Measurements from ENCODE around the gene ERCC4.

Gene ERCC4

DNA sequence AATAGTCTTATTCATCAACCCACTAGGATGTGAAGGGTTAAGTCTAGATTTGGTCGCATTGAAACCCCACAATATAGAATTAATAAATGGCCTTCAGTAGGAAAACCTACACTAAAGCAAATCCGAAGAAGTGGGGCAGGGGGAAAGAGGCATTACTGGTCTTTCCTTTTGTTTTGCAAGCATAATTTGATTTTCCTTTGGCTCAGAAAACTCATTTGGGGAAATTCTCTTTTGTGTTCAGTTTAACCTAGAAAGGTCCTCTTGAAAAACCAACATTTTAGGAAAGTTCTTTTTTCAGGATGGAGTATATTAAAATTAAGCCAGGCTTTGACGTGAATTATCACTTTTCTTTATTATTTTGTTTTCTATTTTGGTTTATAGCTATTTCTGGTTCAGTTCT is 31.7 kb downstream of the ERCC4 start:
- no peak for DNase-seq

DNA sequence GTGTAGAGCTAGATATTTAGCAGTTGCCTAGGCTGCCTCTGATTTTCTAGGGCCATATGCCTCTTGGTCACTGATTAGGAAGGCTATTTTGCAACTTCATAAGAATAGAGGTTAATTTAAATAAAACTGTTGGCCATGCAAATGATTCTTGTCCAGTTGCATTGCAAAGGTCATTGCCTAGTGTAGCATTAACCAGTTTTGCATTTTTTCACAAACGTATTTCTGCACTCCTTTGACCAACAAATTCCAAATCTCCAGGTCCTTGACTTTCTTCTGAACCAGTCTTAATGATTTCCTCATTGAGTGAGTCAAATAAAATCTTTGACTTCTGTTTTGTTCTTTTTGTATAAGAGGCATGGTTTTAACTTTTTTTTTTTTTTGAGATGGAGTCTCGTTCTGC is 33.5 kb downstream of the ERCC4 start:
- DNase-seq: no peak

DNA sequence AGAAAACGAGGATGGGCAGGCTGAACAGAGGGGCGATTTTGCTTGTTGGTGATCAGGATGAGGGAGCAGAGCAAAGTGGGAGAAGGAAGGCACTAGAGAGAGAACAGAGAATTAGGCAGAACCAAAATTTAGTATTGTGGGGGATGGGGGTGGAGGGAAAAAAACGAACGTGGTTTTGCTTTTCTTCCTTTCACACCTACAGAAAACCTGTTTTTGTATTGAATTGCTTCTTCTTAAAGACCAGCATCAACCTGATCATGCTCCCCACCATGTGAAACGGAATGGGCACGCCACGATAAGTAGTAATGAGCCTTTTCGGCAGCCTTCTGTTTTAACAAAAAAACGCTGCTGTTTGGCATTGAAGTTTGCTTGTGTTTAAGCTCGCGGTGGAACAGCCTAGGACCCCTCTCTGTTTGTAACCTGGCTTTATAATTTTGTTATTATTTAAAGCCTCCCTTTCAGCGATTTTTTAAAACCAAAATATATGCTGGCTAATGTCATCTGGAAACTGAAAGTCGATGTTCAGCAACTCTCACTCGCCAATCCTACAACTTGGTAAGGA is 36.8 kb downstream of the ERCC4 start:
- DNase-seq: no peak

DNA sequence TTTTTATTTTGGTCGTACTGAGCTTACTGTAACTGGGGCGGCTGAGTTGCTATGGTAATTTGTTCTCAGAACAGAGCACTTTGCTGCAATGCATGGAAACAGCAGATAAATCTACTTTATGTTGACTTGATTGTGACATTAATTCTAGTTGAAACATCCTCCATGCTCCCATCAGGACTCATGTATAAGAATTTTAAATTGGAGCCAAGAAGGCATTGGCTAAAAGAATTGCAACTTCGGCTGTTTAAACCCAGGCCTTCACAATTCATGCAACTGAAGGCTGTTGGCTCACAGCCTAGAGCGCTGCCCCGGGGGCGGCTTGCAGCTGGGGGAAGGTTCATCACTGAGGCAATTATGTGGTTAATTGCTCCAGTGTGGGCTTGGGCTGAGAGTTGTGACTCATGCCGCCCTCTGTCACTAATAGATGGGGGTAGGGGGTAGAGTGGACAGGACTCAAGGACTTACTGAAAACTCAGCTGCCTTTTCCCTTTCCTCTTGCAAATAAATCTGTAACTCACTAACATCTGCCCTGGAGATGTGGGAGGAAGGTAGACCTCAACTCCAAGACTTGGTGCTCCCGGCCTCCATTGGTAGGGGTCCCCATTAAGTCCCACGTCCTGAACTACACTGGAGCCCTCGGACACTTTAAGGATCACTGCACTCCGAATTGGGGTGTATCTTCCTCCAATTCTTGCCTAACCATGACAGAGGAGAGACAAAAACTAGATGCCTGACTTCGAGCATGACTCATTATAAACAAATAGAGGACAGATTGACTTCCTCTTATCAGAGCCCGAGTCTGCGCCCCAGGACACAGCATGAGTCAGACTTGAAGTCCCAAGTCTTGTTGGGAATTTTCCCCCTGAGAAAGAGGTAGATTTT is 37.5 kb downstream of the ERCC4 start:
- DNase-seq: peak; percentile 13

DNA sequence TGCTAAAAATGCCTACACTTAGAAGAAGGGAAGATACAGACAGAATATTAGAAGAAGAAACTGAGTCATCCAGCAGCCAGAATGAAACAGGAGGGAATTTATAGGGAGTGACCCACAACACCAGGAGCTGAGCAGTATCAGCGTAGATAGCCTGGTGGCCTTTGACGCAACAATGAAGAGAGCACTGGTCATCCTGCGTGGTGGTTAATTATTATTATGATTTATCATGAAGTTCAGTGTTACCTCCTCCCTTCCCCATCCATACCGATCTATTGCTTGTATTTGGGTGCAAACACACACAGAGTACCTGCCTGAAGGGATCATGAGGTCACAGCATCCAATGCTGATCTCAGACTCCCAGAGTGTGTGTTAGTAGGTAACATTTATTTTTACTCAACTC is 38.5 kb downstream of the ERCC4 start:
- DNase-seq: no peak

DNA sequence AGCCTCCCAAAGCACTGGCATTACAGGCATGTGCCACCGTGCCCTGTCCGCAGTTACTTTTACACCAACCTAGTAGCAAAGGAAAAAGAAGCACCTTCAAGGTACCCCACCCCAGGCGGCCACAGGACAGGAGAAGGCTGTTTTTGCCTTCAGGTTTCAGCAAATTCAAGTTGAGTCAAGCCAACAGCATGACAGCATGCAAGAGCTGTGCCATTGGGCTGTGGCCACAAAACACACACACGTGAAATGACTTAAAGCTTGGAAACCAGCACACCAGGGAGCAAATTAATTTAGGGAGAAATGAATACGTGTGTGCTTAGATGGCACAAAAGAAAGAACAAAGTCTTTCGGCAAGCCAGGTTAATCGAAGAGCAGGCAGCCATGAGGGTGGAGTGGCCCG is 39.7 kb downstream of the ERCC4 start:
- DNase-seq: no peak

DNA sequence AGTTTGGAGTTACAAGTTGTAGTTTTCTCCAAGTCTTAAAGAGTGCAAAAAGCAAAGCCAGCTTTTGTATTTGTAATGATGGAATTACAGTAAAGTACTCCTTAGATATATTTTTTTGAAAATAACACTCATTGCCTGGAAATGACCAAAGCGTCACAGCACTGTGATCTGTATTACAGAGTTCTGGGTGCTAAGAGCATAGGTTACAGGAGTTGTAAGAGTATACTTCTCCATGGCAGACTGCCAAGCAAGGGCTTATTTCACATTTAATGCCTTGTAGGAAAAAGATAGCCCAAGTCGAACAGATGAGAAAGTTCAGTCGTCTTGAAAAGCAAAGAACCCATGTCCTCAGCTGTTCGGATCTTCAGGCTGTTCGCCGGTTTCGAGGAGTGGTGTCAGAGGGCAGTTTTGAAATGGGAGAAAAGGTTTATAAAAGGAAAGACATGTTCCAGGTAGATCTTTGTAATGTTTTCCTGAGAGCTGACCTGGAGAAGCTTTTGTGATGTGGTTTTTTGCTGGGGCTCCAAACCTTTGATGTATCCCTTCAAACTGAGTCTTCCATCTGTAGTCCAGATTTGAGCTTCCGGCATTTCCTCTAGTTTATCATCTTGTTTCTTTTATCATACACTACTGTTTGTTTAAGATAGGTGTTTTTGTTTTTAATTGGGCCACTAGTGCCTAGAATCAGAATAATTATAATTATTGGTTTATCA is 41.3 kb downstream of the ERCC4 start:
- DNase-seq: no peak

DNA sequence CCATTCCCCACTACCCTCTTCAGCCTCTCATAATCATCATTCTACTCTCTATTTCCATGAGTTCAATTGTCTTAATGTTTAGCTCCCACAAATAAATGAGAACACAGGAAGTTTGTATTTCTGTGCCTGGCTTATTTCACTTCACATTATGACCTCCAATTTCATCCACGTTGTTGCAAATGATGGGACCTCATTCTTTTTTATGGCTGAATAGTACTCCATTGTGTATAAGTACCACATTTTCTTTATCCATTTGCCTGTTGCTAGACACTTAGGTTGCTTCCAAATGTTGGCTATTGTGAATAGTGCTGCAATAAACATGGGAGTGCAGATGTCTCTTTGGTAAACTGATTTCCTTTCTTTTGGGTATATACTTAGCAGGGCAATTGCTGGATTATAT is 42.3 kb downstream of the ERCC4 start:
- DNase-seq: no peak

DNA sequence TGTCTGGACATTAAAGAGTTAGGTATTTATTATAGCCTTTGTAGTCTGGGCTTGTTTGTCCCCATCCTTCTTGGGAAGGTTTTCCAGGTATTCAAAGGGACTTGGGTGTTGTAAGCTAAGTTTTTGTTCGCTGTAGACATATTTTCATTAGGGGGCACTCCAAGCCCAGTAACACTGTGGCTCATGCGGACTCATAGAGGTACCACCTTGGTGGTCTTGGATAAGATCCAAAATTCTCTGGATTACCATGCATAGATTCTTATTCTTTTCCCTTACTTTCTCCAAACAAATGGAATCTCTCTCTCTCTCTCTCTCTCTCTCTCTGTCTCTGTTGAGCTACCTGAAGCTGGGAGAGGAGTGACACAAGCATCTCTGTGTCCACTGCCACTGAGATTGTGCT is 48.9 kb downstream of the ERCC4 start:
- no peak for DNase-seq

DNA sequence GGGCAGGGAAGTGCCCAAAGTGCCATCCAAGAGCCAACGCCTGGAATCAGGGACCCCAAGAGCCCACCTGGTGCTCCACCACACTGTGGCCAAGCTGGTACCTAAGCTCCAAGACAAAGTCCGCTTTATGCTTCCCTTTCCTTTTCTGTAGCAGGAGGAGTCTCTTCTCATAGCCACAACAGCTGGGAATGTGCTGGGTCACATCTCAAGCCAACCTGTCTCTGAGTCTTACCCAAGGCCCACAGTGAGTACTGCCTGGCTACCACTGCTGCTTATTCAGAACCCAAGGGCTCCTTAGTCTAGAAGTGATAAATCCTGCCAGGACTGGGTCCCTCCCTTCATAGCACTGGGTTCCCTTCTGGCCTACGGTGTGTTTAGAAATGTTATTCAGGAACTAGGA is 49.8 kb downstream of the ERCC4 start:
- DNase-seq: no peak

DNA sequence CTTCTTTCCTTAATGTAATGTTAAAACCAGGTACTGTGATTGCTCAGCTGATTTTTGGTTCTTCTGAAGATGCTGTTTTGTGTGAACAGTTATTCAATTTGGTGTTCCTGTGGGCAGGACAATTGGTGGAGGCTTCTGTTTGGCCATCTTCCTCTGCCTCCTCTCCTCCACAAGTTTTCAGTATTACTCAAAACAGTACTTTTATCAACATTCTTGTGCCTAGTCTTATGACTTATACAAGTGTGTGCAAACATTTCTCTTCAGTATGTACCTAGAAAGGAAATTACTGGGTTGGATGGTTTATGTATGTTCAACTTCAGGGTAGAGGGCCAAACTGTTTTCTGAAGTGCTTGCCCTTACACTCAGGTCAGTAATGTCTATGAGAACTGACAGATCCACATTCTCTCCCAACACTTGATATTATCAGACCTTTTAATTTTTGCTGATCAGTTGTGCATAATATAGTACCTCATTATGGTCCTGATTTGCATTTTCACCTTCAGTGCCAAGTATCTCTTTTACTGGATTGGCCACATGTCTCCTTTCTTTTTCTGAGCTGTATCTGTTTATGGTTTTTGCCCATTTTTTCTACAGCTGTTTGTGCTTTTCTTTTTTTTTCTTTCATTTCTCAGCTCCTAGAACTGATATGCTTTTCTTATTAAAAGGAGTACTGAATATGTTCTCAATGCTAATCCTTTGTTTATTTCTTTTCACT is 50.9 kb downstream of the ERCC4 start:
- DNase-seq: no peak

DNA sequence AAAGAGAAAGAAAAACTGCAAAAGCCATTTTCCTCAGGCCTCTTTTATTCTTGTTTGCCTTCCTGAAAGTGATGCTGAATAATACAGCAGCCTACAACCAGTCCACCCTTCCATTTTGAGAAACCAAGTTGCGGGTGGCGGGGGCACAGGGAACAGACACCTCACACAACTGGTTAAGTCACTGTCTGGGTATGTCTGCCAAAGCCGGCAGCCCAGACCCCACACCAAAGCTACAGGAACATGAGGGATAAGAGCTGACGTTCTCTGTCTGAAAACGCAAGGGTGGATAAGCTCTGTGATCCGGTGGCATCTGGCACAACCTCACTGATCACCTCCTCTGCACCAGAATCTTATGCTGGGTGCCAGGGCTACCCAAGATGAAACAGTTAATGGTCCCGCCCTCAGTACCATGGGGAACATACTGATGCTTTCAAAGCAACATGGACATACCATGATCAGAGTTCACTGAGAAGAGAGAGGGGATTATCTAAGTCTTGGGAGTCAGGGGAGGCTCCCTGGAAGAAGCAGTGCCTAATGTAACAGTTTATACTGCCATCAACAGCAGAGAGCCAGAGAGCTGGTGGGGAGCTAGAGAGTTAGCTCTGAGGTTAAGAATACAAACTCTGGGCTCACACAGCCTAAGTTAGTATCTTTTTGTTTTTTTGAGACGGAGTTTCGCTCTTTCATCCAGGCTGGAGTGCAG is 53.5 kb downstream of the ERCC4 start:
- DNase-seq: no peak

DNA sequence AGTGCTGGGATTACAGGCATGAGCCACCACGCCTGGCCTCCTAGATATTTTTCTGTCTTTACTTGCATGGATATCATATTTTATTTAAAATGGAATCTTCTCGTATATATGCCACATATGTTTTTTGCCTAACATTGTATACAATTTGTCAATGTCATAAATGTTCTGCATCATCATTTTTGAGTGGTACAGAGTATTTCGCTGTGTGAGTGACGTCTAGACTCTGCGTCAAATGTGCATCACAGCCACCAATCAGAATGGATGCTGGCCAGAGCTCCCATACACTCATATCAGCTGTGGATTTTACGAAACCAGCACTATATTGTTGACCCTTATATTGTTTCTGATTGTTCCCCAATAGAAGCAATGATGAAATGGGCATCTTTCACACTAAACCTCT is 57.2 kb downstream of the ERCC4 start:
- no peak for DNase-seq

DNA sequence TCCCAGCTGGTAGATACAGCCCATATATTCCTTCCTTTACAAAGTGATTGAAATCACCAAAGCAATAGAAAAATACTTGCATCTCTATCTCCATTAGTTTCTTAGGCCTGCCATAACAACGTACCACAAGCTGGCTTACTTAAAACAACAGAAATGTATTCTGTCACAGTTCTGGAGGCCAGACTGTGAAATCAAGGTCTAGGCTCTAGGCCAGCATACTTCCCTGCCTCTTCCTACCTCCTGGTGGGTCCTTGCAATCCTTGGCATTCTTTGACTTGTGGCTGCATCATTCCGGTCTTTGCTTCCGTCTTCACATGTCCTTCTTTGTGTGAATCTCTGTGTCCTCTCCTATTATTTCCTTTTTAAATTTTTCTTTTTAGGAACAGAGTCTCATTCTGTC is 62.5 kb downstream of the ERCC4 start:
- no peak for DNase-seq

DNA sequence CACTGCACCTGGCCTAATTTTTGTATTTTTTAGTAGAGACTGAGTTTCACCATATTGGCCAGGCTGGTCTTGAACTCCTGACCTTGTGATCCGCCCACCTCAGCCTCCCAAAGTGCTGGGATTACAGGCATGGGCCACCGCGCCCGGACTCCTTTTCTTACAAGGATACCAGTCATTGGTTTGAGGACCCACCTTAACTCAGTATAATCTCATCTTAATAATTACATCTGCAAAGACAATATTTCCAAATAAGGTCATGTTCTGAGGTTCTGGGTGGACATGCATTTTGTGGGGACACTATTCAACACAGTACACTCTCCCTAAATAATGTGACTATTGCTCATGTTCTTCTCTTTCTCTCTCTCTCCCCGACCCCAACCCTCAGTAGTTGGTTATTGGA is 63.7 kb downstream of the ERCC4 start:
- DNase-seq: no peak

DNA sequence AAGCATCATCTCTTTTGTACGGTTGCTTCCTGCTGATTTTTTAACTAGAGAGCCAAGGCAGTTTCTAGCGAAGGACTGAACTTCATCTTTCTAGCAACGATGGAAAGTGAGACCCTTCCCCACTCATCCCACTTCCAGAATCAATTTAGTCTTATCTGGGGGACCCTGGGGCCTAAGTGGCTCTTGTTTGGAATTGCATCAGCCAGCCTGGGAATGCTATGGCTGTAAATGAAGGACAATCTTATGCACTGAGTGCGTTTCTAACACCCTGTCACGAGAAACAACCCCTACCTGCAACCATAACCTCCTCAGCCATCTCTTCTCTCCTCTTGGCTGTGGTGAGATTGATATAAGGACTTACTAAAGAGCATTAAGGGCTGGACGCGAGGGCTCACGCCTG is 64.8 kb downstream of the ERCC4 start:
- DNase-seq: no peak

DNA sequence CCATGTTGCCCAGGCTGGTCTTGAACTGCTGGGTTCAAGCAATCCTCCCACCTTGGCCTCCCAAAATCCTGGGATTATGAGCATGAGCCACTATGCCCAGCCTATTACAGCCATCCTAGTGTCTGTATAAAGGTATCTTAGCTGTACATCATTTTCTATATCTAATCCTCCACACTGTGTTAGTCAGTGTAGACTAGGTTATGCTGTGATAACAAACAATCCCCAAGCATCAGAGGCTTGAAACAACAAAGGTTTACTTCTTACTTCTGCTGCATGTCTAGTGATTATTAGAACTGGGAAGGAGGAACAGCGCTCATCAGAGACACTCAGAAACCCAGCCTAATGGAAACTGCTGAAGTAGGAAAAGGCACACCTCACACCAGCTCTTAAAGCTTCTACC is 68.1 kb downstream of the ERCC4 start:
- no peak for DNase-seq

DNA sequence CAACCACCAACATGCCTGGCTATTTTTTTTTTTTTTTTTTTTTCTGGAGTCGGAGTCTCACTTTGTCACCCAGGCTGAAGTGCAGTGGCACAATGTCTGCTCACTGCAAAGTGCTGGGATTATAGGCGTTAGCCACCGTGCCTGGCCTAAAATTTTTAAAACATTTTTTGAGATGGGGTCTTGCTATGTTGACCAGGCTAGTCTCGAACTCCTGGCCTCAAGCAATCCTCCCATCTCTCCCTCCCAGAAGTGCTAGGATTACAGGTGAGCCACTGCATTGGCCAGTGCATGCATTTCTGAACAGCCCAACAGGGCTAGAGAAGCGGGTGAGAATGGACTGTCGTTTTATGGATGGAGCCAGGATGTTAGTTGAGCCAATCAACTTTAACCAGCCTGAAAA is 72.4 kb downstream of the ERCC4 start:
- no peak for DNase-seq

DNA sequence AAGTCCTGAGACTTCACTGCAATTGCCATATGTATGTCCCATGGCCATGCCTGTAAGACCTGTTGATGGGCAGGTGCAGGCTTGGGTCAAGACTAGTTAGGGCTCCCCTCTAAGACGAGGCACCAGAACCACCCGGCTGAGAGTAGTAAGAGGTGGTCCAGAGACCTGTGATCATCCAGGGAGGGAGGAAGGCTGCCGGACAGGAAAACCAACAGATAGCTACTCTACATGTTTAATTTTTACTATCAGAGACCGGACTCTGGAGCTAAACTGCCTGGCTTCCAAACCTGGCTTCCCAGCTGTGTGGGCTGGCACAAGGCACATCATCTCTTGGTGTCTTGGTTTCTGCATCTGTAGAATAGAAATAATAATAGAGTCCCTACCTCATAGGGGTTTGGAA is 73.0 kb downstream of the ERCC4 start:
- no peak for DNase-seq

DNA sequence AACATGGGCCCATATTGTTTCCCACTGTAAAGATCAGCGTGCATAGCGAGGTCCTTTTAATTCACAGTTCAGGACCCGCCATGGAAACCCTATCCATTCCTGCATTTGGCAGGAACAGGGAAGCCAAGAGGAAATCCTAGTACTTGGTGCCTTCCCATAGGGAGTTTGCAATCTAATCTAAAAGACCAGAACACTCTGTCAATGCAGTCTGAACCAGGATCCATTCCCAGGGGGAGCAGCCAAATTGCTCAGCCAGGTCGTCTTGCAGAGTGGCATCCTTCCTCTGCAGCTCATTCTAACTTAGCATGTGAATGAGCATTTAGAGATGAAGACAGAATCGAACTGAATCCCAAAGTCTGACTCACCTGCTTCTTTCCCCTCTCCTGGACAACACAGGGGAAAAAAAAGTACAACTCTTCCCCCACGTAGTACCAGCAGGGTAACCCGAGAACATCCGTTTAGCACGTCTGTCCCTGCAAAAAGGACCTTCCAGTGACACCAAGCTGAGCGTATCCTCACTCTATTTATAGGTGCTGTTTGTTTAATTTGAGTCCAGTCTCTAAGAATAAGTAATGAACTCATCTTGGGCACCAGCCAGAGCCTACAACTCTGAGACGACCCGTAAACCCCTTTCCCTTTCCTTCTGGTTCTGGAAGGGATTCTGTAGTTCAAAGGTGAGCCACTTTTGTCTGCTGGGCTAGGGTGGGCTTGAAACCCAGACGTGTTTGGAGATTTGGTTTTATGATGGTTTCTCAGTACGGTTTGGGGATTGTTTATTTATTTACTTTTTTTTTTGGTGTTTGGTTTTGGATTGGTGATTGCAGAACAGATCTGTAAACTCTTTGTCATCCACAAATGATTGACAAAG is 74.5 kb downstream of the ERCC4 start:
- no peak for DNase-seq

DNA sequence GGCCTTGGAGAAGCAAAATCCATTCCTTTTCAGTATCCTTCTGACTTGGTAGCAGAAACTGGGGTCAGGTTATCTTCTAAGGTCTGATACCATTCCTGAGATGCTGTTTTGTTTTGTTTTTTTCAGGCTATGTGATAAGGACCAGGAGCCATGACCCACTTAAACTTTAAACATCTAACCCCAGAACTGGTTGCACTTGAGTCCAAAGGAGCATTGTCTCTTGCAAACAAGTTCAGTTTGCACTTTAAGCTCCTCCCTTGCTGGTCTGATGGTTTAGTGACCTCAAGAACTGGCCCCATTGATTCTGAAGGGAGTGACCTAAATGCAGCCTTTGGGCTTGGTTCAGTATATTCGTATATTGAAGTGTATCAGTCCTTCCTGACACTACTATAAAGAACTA is 75.2 kb downstream of the ERCC4 start:
- no peak for DNase-seq

DNA sequence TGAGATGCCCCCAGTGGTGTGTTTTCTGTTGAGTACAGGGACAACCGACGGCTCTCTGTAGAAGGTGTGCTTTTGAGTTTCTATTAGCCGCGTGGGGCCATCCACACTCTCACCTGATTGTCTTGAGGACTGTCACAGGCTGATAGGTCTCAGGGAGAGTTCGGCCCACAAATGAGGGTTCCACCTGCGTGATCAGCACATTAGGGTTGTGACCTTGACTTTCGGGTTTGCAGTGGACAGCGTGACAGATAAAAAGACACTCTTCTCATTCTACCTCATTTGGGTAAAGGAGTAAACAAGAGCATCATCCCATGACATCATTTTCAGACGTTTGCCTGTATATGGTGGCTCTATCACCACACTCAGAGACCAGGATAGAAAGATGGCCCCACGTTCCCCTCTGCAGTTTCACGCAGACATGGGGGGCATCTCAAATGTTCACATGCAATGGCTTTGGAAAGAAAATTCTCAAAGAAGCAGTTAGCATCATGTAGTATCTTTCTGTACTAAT is 76.9 kb downstream of the ERCC4 start:
- no peak for DNase-seq
